DMS53 (cell line): ENCODE results near the gene KCNK1.
"Not testable (repeated sequence)": the region's sequence is repeated elsewhere in the genome, so short reads cannot be mapped to it uniquely, and the experiment has no call there.

Source experiments
- DNase-seq: peaks from one replicate; lab custom pipeline; 2025; lab: John Stamatoyannopoulos, UW

The KCNK1 gene

GRCh38 chr1:233607252-233608119, 6.4 kb upstream of the KCNK1 start:
- DNase-seq = peak; percentile 92

GRCh38 chr1:233608988-233609387, 4.9 kb upstream of the KCNK1 start:
- DNase-seq = no peak

GRCh38 chr1:233609926-233610325, 4.0 kb upstream of the KCNK1 start:
- no peak for DNase-seq

- DNase-seq = no peak
Measured at GRCh38 chr1:233610628-233611027, 3.3 kb upstream of the KCNK1 start.

- not testable (repeated sequence) for DNase-seq
Measured at GRCh38 chr1:233611363-233611762, 2.5 kb upstream of the KCNK1 start.

- peak; percentile 88 for DNase-seq
Measured at GRCh38 chr1:233614173-233614742, 352 bp downstream of the KCNK1 start.

- peak; percentile 72 for DNase-seq
Measured at GRCh38 chr1:233614743-233615521, 1.0 kb downstream of the KCNK1 start.

GRCh38 chr1:233615571-233615970, 1.7 kb downstream of the KCNK1 start:
- no peak for DNase-seq

- DNase-seq = no peak
Measured at GRCh38 chr1:233617025-233617424, 3.1 kb downstream of the KCNK1 start.

- DNase-seq = not testable (repeated sequence)
Measured at GRCh38 chr1:233619414-233619813, 5.5 kb downstream of the KCNK1 start.

- DNase-seq = no peak
Measured at GRCh38 chr1:233620065-233620464, 6.2 kb downstream of the KCNK1 start.

GRCh38 chr1:233621923-233622322, 8.0 kb downstream of the KCNK1 start:
- no peak for DNase-seq

GRCh38 chr1:233624289-233624688, 10.4 kb downstream of the KCNK1 start:
- DNase-seq = no peak

GRCh38 chr1:233625087-233625486, 11.2 kb downstream of the KCNK1 start:
- DNase-seq = no peak

- DNase-seq = no peak
Measured at GRCh38 chr1:233625510-233625981, 11.6 kb downstream of the KCNK1 start.

- no peak for DNase-seq
Measured at GRCh38 chr1:233627376-233627775, 13.5 kb downstream of the KCNK1 start.

- no peak for DNase-seq
Measured at GRCh38 chr1:233627823-233628222, 13.9 kb downstream of the KCNK1 start.

- no peak for DNase-seq
Measured at GRCh38 chr1:233629305-233629935, 15.5 kb downstream of the KCNK1 start.

GRCh38 chr1:233631810-233632405, 18.0 kb downstream of the KCNK1 start:
- no peak for DNase-seq

- DNase-seq = no peak
Measured at GRCh38 chr1:233632436-233632835, 18.5 kb downstream of the KCNK1 start.

- peak; percentile 21 for DNase-seq
Measured at GRCh38 chr1:233635765-233636502, 22.0 kb downstream of the KCNK1 start.
